ENCODE measurements around the gene ADAMTS15.
A peak's percentile ranks its signal among the peaks of the same experiment; 100 is the strongest.

Gene ADAMTS15

GRCh38 chr11:130470832-130471706 is 22.6 kb downstream of the ADAMTS15 start:
- no peak for DNase-seq
- Histone ChIP-seq H3K27me3 (no peaks in the 10 kb centered on the region), H3K27ac (no peak overlapping the region), H3K9me3 (no peaks in the 10 kb centered on the region), H3K4me1 (peaks cover 0 to 12% (median under 1%) of the 10 kb centered on the region in 4 donors), H3K4me3 (no peak overlapping the region), H3K36me3 (peaks cover 47 to 80% (median 48%) of the 10 kb centered on the region in 3 donors)
- intact Hi-C loops (cut with DNase I; ENCODE audit: low total_unique reads), result no loop called here
- TF ChIP-seq CTCF (IDR thresholded peaks at IDR 0.05), result no peak

GRCh38 chr11:130471731-130472433 is 23.4 kb downstream of the ADAMTS15 start:
- Histone ChIP-seq H3K27ac (no peak overlapping the region), H3K4me3 (no peak overlapping the region), H3K9me3 (no peaks in the 10 kb centered on the region), H3K36me3 (peaks cover 39 to 72% (median 40%) of the 10 kb centered on the region in 3 donors), H3K27me3 (no peaks in the 10 kb centered on the region), H3K4me1 (peaks cover 0 to 20% (median 8%) of the 10 kb centered on the region in 4 donors)
- TF ChIP-seq CTCF (IDR thresholded peaks at IDR 0.05), result no peak
- DNase-seq, result no peak
- intact Hi-C loops (cut with DNase I; ENCODE audit: low total_unique reads), result no loop called here

- Histone ChIP-seq H3K27me3 (no peaks in the 10 kb centered on the region), H3K27ac (no peak overlapping the region), H3K9me3 (no peaks in the 10 kb centered on the region), H3K4me1 (peaks cover 0 to 26% (median 13%) of the 10 kb centered on the region in 4 donors), H3K36me3 (peaks cover 39 to 66% (median 39%) of the 10 kb centered on the region in 3 donors), H3K4me3 (no peak overlapping the region)
- TF ChIP-seq CTCF (IDR thresholded peaks at IDR 0.05), result no peak
- no peak for DNase-seq
- intact Hi-C loops (cut with DNase I; ENCODE audit: low total_unique reads), result no loop called here
Observed at GRCh38 chr11:130472434-130472961, 24.1 kb downstream of the ADAMTS15 start.

GRCh38 chr11:130473056-130473794 is 24.8 kb downstream of the ADAMTS15 start:
- no peaks in the 10 kb centered on the region for H3K9me3 ChIP-seq
- H3K4me3 ChIP-seq, result no peak overlapping the region
- H3K36me3 ChIP-seq, result peaks cover 39 to 58% (median 39%) of the 10 kb centered on the region in 3 donors
- TF ChIP-seq CTCF (IDR thresholded peaks at IDR 0.05), result no peak
- H3K4me1 ChIP-seq, result peaks cover 0 to 34% (median 20%) of the 10 kb centered on the region in 4 donors
- intact Hi-C loops (cut with DNase I; ENCODE audit: low total_unique reads), result no loop called here
- no peaks in the 10 kb centered on the region for H3K27me3 ChIP-seq
- DNase-seq, result peak in 1 of 2 donors; percentile 63
- H3K27ac ChIP-seq, result peak overlapping the region in 1 of 2 donors; percentile 33

GRCh38 chr11:130473795-130474377 is 25.4 kb downstream of the ADAMTS15 start:
- no peak for DNase-seq
- peak overlapping the region in 1 of 2 donors; percentile 33 for H3K27ac ChIP-seq
- H3K4me3 ChIP-seq, result no peak overlapping the region
- intact Hi-C loops (cut with DNase I; ENCODE audit: low total_unique reads), result no loop called here
- H3K4me1 ChIP-seq, result peaks cover 0 to 40% (median 26%) of the 10 kb centered on the region in 4 donors
- no peaks in the 10 kb centered on the region for H3K9me3 ChIP-seq
- TF ChIP-seq CTCF (IDR thresholded peaks at IDR 0.05), result no peak
- H3K36me3 ChIP-seq, result peaks cover 39 to 58% (median 39%) of the 10 kb centered on the region in 3 donors
- no peaks in the 10 kb centered on the region for H3K27me3 ChIP-seq

Data from tibial artery (tissue), 4 donors.